Measurements from ENCODE around the gene LGALS7.

The LGALS7 gene

GRCh38 chr19:38740257-38740592 is 33.1 kb downstream of the LGALS7 start:
- no peak for DNase-seq (ENCODE audit: low read depth)
- H3K4me3 ChIP-seq (ENCODE audit: control insufficient read depth, low read depth, low read length), result no peak overlapping the region
- no peak for TF ChIP-seq CTCF (conservative IDR thresholded peaks at IDR 0.05; ENCODE audit: control insufficient read depth, insufficient read depth, low read depth, low read length)

- no peak overlapping the region for H3K4me3 ChIP-seq (ENCODE audit: control insufficient read depth, low read depth, low read length)
- DNase-seq (ENCODE audit: low read depth), result no peak
- no peak for TF ChIP-seq CTCF (conservative IDR thresholded peaks at IDR 0.05; ENCODE audit: control insufficient read depth, insufficient read depth, low read depth, low read length)
These were observed 33.7 kb downstream of the LGALS7 start for GRCh38 chr19:38739440-38740256.

- no peak for TF ChIP-seq CTCF (conservative IDR thresholded peaks at IDR 0.05; ENCODE audit: control insufficient read depth, insufficient read depth, low read depth, low read length)
- no peak overlapping the region for H3K4me3 ChIP-seq (ENCODE audit: control insufficient read depth, low read depth, low read length)
- no peak for DNase-seq (ENCODE audit: low read depth)
These were observed 35.2 kb downstream of the LGALS7 start for GRCh38 chr19:38737921-38738737.

GRCh38 chr19:38737281-38737865 is 35.9 kb downstream of the LGALS7 start:
- no peak for TF ChIP-seq CTCF (conservative IDR thresholded peaks at IDR 0.05; ENCODE audit: control insufficient read depth, insufficient read depth, low read depth, low read length)
- no peak for DNase-seq (ENCODE audit: low read depth)
- no peak overlapping the region for H3K4me3 ChIP-seq (ENCODE audit: control insufficient read depth, low read depth, low read length)

GRCh38 chr19:38736413-38737280 is 36.7 kb downstream of the LGALS7 start:
- H3K4me3 ChIP-seq (ENCODE audit: control insufficient read depth, low read depth, low read length), result no peak overlapping the region
- no peak for TF ChIP-seq CTCF (conservative IDR thresholded peaks at IDR 0.05; ENCODE audit: control insufficient read depth, insufficient read depth, low read depth, low read length)
- peak; percentile 12 for DNase-seq (ENCODE audit: low read depth)

- peak overlapping the region; percentile 9 for H3K4me3 ChIP-seq (ENCODE audit: control insufficient read depth, low read depth, low read length)
- TF ChIP-seq CTCF (conservative IDR thresholded peaks at IDR 0.05; ENCODE audit: control insufficient read depth, insufficient read depth, low read depth, low read length), result no peak
- DNase-seq (ENCODE audit: low read depth), result peak; percentile 15
These were observed 37.3 kb downstream of the LGALS7 start for GRCh38 chr19:38736036-38736412.

Data from fibroblast of mammary gland (primary cell).